MM.1S (cell line): ENCODE data around the gene MAP2.
A peak's percentile ranks its signal among the peaks of the same experiment; 100 is the strongest.

ENCODE experiments used
- DNase-seq: peaks from one replicate; pipeline ENCODE4 v3.0.0-alpha.2; 2015
- H2AFZ ChIP-seq: fragments of 300-600 bp; sonication (generic); 2 replicates; pipeline ENCODE4 v1.6.0; 2016; ENCODE audit warnings: antibody characterized with exemption, low read length
- H3F3A ChIP-seq: fragments of 300-600 bp; sonication (generic); 2 replicates; pipeline ENCODE4 v1.6.1; 2016; ENCODE audit warnings: mild to moderate bottlenecking, antibody characterized with exemption, low read length, moderate library complexity, mixed read lengths; ENCODE audit not compliant: insufficient read depth
- H3K27ac ChIP-seq: fragments of 300-600 bp; sonication (generic); 2 replicates; pipeline ENCODE4 v1.5.1; 2016; ENCODE audit warnings: mild to moderate bottlenecking, low read length
- H3K27me3 ChIP-seq: fragments of 300-600 bp; sonication (generic); replicated peaks from 2 replicates; pipeline ENCODE4 v1.6.0; 2016; ENCODE audit warnings: low read length; ENCODE audit not compliant: insufficient read depth
- H3K36me3 ChIP-seq: fragments of 300-600 bp; sonication (generic); replicated peaks from 2 replicates; pipeline ENCODE4 v1.6.1; 2016; ENCODE audit warnings: mild to moderate bottlenecking, low read length, mixed read lengths; ENCODE audit not compliant: insufficient read depth
- H3K4me1 ChIP-seq: fragments of 300-600 bp; sonication (generic); 2 replicates; pipeline ENCODE4 v1.6.1; 2016; ENCODE audit warnings: low read length, mixed read lengths
- H3K4me2 ChIP-seq: fragments of 300-600 bp; sonication (generic); 2 replicates; pipeline ENCODE4 v1.6.0; 2016; ENCODE audit warnings: low read depth, low read length
- H3K4me3 ChIP-seq: fragments of 300-600 bp; sonication (generic); 2 replicates; pipeline ENCODE4 v1.5.1; 2016; ENCODE audit warnings: low read length, mixed read lengths
- H3K79me2 ChIP-seq: fragments of 300-600 bp; sonication (generic); 2 replicates; pipeline ENCODE4 v1.6.1; 2016; ENCODE audit warnings: mixed run types, low read length, mixed read lengths
- H3K9ac ChIP-seq: fragments of 300-600 bp; sonication (generic); 2 replicates; pipeline ENCODE4 v1.6.1; 2016; ENCODE audit warnings: low read length, mixed read lengths
- H3K9me2 ChIP-seq: fragments of 300-600 bp; sonication (generic); replicated peaks from 2 replicates; pipeline ENCODE4 v1.6.1; 2016; ENCODE audit warnings: mild to moderate bottlenecking, low read length, mixed read lengths; ENCODE audit not compliant: insufficient read depth
- H3K9me3 ChIP-seq: fragments of 300-600 bp; sonication (generic); replicated peaks from 2 replicates; pipeline ENCODE4 v1.6.1; 2016; ENCODE audit warnings: mild to moderate bottlenecking, low read length, mixed read lengths; ENCODE audit not compliant: insufficient read depth
- H4K20me1 ChIP-seq: fragments of 300-600 bp; sonication (generic); 2 replicates; pipeline ENCODE4 v1.6.1; 2016; ENCODE audit warnings: mild to moderate bottlenecking, low read length, moderate library complexity, mixed read lengths; ENCODE audit not compliant: insufficient read depth
- EZH2 ChIP-seq: fragments of 300-600 bp; sonication (generic); optimal IDR thresholded peaks from 2 replicates; pipeline ENCODE3; 2017; ENCODE audit warnings: low read depth, mild to moderate bottlenecking, antibody characterized with exemption, low read length, mixed read lengths
- EZH2phosphoT487 ChIP-seq: fragments of 300-600 bp; sonication (generic); IDR thresholded peaks from 2 replicates; pipeline ENCODE4 v1.6.1; 2018; ENCODE audit warnings: antibody characterized with exemption, low read length
- TF ChIP-seq, protein P1 (sequence below): fragments of 300-600 bp; sonication (generic); IDR thresholded peaks from 2 replicates; pipeline ENCODE4 v1.5.1; 2016; ENCODE audit warnings: antibody characterized with exemption, low read length, mixed read lengths

MAP2 gene

DNA sequence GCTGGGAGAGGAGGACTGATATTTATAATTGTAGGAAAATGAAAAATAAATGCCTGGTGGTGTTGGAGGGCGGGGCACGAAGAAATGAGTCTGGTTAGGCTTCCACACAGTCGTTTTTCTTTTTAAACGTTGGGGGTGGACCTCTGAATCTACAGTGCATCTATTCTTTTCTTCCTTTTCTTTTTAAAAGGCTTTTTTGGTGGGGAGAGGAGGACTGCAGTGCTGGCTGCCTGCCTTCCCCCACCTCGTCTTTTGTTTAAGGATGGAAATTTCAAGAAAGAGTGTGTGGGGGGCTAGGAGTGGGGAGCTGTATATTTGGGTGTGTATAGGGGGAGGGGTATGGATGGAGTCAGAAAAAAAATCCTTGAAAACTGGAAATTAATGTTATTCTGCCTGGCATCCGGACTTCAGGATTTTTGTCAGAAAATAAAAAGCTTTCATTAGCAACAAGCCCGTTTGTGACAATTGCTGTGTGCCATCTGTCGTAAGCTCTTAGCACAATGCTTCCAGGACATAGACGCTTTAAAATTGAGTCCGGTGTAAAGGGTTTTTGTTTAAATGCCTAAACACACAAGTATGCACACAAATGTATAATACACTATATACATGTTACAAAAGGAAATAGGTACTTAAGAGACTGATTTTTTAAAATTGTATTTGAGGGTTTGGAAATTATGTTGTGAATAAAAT, 1.1 kb downstream of the MAP2 start:
- Histone ChIP-seq H3K9me2 (no peaks in the 10 kb centered on the region), H4K20me1 (no peaks in the 10 kb centered on the region), H3K9me3 (no peaks in the 10 kb centered on the region), H3K36me3 (no peaks in the 10 kb centered on the region), H3K9ac (peak overlapping the region; percentile 35; the same call in 1 of the 2 replicates), H3K27me3 (no peaks in the 10 kb centered on the region), H3K79me2 (no peaks in the 10 kb centered on the region; the same call in 1 of the 2 replicates), H2AFZ (peak overlapping the region; percentile 62), H3K4me3 (peak overlapping the region; percentile 66), H3F3A (peaks cover 5% of the 10 kb centered on the region; the same call in 1 of the 2 replicates), H3K4me1 (peaks cover 12% of the 10 kb centered on the region), H3K4me2 (peak overlapping the region; percentile 76), H3K27ac (peak overlapping the region; percentile 4; the same call in 1 of the 2 replicates)
- no peak for DNase-seq
- TF ChIP-seq EZH2phosphoT487 (no peak), EZH2 (no peak)
- TF ChIP-seq, protein P1, sequence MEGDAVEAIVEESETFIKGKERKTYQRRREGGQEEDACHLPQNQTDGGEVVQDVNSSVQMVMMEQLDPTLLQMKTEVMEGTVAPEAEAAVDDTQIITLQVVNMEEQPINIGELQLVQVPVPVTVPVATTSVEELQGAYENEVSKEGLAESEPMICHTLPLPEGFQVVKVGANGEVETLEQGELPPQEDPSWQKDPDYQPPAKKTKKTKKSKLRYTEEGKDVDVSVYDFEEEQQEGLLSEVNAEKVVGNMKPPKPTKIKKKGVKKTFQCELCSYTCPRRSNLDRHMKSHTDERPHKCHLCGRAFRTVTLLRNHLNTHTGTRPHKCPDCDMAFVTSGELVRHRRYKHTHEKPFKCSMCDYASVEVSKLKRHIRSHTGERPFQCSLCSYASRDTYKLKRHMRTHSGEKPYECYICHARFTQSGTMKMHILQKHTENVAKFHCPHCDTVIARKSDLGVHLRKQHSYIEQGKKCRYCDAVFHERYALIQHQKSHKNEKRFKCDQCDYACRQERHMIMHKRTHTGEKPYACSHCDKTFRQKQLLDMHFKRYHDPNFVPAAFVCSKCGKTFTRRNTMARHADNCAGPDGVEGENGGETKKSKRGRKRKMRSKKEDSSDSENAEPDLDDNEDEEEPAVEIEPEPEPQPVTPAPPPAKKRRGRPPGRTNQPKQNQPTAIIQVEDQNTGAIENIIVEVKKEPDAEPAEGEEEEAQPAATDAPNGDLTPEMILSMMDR, result no peak

DNA sequence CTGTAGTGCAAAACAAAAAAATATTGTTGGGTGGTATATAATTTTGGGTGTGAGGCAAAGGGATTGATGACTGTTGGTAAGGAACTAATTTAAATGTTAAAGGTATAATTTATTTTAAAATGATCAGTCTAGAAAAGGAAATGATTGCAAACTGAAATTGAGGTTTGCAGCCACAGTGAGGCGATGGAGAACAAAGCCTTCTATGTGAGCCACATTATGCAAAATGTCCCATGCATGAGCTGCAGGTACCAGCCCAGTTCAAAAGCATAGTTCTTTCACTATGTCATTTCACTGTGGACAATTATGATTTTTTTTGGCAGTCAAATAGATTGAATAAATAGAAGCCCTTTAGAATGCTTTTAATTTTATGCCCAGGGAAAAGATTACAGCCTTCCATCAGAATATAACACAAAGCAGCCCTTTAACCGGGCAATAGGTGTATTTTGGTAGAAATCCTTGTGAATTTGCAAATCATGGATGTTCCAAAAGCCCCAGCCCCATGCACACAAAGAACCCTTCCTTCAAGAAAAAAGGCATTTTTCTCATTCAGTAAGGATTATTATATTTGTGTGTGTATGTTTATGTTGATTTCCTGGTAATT, 1.7 kb downstream of the MAP2 start:
- Histone ChIP-seq H3K27me3 (no peaks in the 10 kb centered on the region), H3K79me2 (no peaks in the 10 kb centered on the region; the same call in 1 of the 2 replicates), H3K9me2 (no peaks in the 10 kb centered on the region), H3K9me3 (no peaks in the 10 kb centered on the region), H3K27ac (no peak overlapping the region), H3K36me3 (no peaks in the 10 kb centered on the region), H3F3A (peaks cover 5% of the 10 kb centered on the region; the same call in 1 of the 2 replicates), H3K4me2 (peak overlapping the region; percentile 76), H3K9ac (peak overlapping the region; percentile 35; the same call in 1 of the 2 replicates), H2AFZ (peak overlapping the region; percentile 62; the same call in 1 of the 2 replicates), H4K20me1 (no peaks in the 10 kb centered on the region), H3K4me1 (peaks cover 12% of the 10 kb centered on the region), H3K4me3 (peak overlapping the region; percentile 66)
- peak; percentile 74 for DNase-seq
- TF ChIP-seq, protein P1, result peak; percentile 60
- TF ChIP-seq EZH2, result no peak
- no peak for TF ChIP-seq EZH2phosphoT487

DNA sequence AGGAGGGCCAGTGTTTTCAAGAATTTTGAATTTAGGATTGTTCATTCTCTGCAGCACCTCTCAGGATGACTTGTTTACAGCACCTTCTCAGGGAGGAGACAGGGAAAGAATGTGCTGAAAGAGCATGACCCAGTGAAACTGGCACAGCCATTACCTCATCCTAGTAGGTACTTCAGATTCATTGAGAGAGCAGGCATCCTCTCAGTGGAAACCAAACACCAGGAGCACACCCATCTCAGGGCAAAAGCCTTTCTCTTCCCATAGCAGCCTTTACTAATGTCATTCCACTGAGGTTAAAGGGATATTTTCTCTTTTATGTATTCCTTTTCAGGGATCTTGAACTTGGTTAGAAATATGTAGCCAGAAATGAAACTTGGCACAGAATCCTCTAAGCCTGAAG, 2.6 kb downstream of the MAP2 start:
- no peak overlapping the region for H3K4me3 ChIP-seq
- H3K9ac ChIP-seq, result no peak overlapping the region
- no peaks in the 10 kb centered on the region; the same call in 1 of the 2 replicates for H3K79me2 ChIP-seq
- no peaks in the 10 kb centered on the region for H3K9me2 ChIP-seq
- H3K27me3 ChIP-seq, result no peaks in the 10 kb centered on the region
- peaks cover 5% of the 10 kb centered on the region; the same call in 1 of the 2 replicates for H3F3A ChIP-seq
- H3K4me1 ChIP-seq, result peaks cover 12% of the 10 kb centered on the region
- no peaks in the 10 kb centered on the region for H3K9me3 ChIP-seq
- H2AFZ ChIP-seq, result no peak overlapping the region
- no peaks in the 10 kb centered on the region for H3K36me3 ChIP-seq
- no peaks in the 10 kb centered on the region for H4K20me1 ChIP-seq
- H3K4me2 ChIP-seq, result no peak overlapping the region; the same call in 1 of the 2 replicates
- no peak overlapping the region for H3K27ac ChIP-seq
- TF ChIP-seq EZH2phosphoT487 (no peak), EZH2 (no peak)
- TF ChIP-seq, protein P1, result no peak
- DNase-seq, result peak; percentile 15
